IMR-90 (cell line): ENCODE data around the gene CCDC136. TPM values are rescaled to one million over a fixed set of nuclear protein-coding genes. Genes with fewer than 3 reads are reported as not detected.

Experiments
- ATAC-seq: fragments of 200-7000 bp; cut with Tn5 transposase; 2 replicates; pipeline ENCODE4 v1.9.1; 2020; ENCODE audit warnings: low read depth, mild to moderate bottlenecking, moderate library complexity
- BruUV-seq: library from RNA; stranded (reverse); fragments of 400-500 nt; replicated peaks from 2 replicates; lab custom pipeline; 2021; lab: Mats Ljungman, UMichigan
- CTCF ChIA-PET: fragments of 300-600 bp; formaldehyde crosslinking; extraction: SDS; loops from one replicate; lab custom pipeline; 2021; ENCODE audit warnings: antibody characterized with exemption; lab: Yijun Ruan, JAX
- POLR2A ChIA-PET: fragments of 300-600 bp; sonication (Branson Sonifier 250); formaldehyde crosslinking; loops from one replicate; lab custom pipeline; 2022; ENCODE audit warnings: antibody characterized with exemption; ENCODE audit not compliant: unreplicated experiment; lab: Charles Lee
- DNase-seq: peaks from one replicate; pipeline ENCODE4 v3.0.0; 2013
- H2AFZ ChIP-seq: replicated peaks from 2 replicates; pipeline ENCODE3; 2013; ENCODE audit warnings: low read length, mild to moderate bottlenecking; ENCODE audit not compliant: poor library complexity
- H2AK5ac ChIP-seq: 2 replicates; pipeline ENCODE4 v1.6.1; 2013; ENCODE audit warnings: low read depth, low read length, inconsistent platforms
- H2AK9ac ChIP-seq: replicated peaks from 2 replicates; pipeline ENCODE3; 2013; ENCODE audit warnings: mild to moderate bottlenecking, low read depth, low read length, moderate library complexity; ENCODE audit not compliant: poor library complexity
- H2BK120ac ChIP-seq: 2 replicates; pipeline ENCODE4 v1.6.1; 2013; ENCODE audit warnings: low read depth, low read length, inconsistent platforms
- H2BK15ac ChIP-seq: 3 replicates; pipeline ENCODE4 v1.6.1; 2013; ENCODE audit warnings: low read depth, low read length, inconsistent platforms
- H2BK20ac ChIP-seq: 2 replicates; pipeline ENCODE4 v1.6.1; 2013; ENCODE audit warnings: low read depth, mild to moderate bottlenecking, inconsistent platforms, low read length, moderate library complexity
- H2BK5ac ChIP-seq: 2 replicates; pipeline ENCODE4 v1.6.1; 2013; ENCODE audit warnings: mild to moderate bottlenecking, low read depth, low read length, inconsistent platforms; ENCODE audit not compliant: poor library complexity, severe bottlenecking
- H3K14ac ChIP-seq: replicated peaks from 2 replicates; pipeline ENCODE4 v1.6.1; 2013; ENCODE audit warnings: low read depth, low read length, inconsistent platforms
- H3K18ac ChIP-seq: 2 replicates; pipeline ENCODE4 v1.6.1; 2013; ENCODE audit warnings: low read depth, low read length, control low read depth
- H3K23ac ChIP-seq: 2 replicates; pipeline ENCODE4 v1.6.1; 2013; ENCODE audit warnings: low read depth, low read length, inconsistent platforms
- H3K27ac ChIP-seq: 2 replicates; pipeline ENCODE4 v1.5.1; 2013; ENCODE audit warnings: mild to moderate bottlenecking, control low read depth, low read length; ENCODE audit not compliant: insufficient read depth
- H3K27me3 ChIP-seq: 2 replicates; pipeline ENCODE4 v1.6.1; 2013; ENCODE audit warnings: low read length; ENCODE audit not compliant: control insufficient read depth, insufficient read depth
- H3K36me3 ChIP-seq: 2 replicates; pipeline ENCODE4 v1.6.1; 2013; ENCODE audit warnings: low read length, mixed read lengths; ENCODE audit not compliant: control insufficient read depth, insufficient read depth
- H3K4ac ChIP-seq: 2 replicates; pipeline ENCODE4 v1.6.1; 2013; ENCODE audit warnings: low read depth, low read length, inconsistent platforms
- H3K4me1 ChIP-seq: 2 replicates; pipeline ENCODE4 v1.6.1; 2013; ENCODE audit warnings: low read length, mixed read lengths; ENCODE audit not compliant: control insufficient read depth, insufficient read depth
- H3K4me2 ChIP-seq: 2 replicates; pipeline ENCODE4 v1.6.1; 2013; ENCODE audit warnings: low read depth, mild to moderate bottlenecking, control low read depth, low read length, moderate library complexity
- H3K4me3 ChIP-seq: 2 replicates; pipeline ENCODE4 v1.5.1; 2013; ENCODE audit warnings: low read depth, mild to moderate bottlenecking, control low read depth, low read length, moderate library complexity; ENCODE audit not compliant: insufficient read depth
- H3K56ac ChIP-seq: 2 replicates; pipeline ENCODE4 v1.6.1; 2013; ENCODE audit warnings: low read length, inconsistent platforms; ENCODE audit not compliant: insufficient read depth; ENCODE audit errors: extremely low read depth
- H3K79me1 ChIP-seq, 2 experiments: 2 replicates each; pipeline ENCODE4 v1.6.1; 2013; ENCODE audit warnings: low read length in 2 of 2, inconsistent platforms in 1 of 2, low read depth in 1 of 2
- H3K9ac ChIP-seq: 2 replicates; pipeline ENCODE4 v1.6.1; 2013; ENCODE audit warnings: low read depth, low read length, control low read depth
- H3K9me1 ChIP-seq: 2 replicates; pipeline ENCODE4 v1.6.1; 2013; ENCODE audit warnings: low read length, inconsistent platforms; ENCODE audit not compliant: insufficient read depth
- H3K9me3 ChIP-seq: 2 replicates; pipeline ENCODE4 v1.6.1; 2013; ENCODE audit warnings: low read length; ENCODE audit not compliant: control insufficient read depth, insufficient read depth
- H4K20me1 ChIP-seq: 2 replicates; pipeline ENCODE4 v1.6.1; 2013; ENCODE audit warnings: low read length, inconsistent platforms; ENCODE audit not compliant: insufficient read depth
- H4K5ac ChIP-seq: 2 replicates; pipeline ENCODE4 v1.6.1; 2013; ENCODE audit warnings: mild to moderate bottlenecking, low read depth, low read length, control low read depth
- H4K8ac ChIP-seq, 2 experiments: 2 replicates each; pipeline ENCODE4 v1.6.1; 2013; ENCODE audit warnings: low read depth in 2 of 2, low read length in 2 of 2, control low read depth in 1 of 2, inconsistent platforms in 1 of 2
- H4K91ac ChIP-seq: 2 replicates; pipeline ENCODE4 v1.6.1; 2013; ENCODE audit warnings: low read depth, low read length, inconsistent platforms; ENCODE audit not compliant: insufficient read depth
- BHLHE40 ChIP-seq: fragments of 150-350 bp; IDR thresholded peaks from 2 replicates; pipeline ENCODE4 v1.6.1; 2016; ENCODE audit warnings: mild to moderate bottlenecking, low read depth, low read length
- CEBPB ChIP-seq: IDR thresholded peaks from 2 replicates; pipeline ENCODE4 v1.6.1; 2012; ENCODE audit warnings: low read depth, low read length, improper control_type of control experiment
- CHD1 ChIP-seq: IDR thresholded peaks from 2 replicates; pipeline ENCODE4 v1.6.1; 2012; ENCODE audit warnings: low read depth, low read length, improper control_type of control experiment
- FOS ChIP-seq: fragments of 150-350 bp; IDR thresholded peaks from 2 replicates; pipeline ENCODE4 v1.6.1; 2016; ENCODE audit warnings: low read depth, low read length
- MAFK ChIP-seq: IDR thresholded peaks from 2 replicates; pipeline ENCODE4 v1.6.1; 2012; ENCODE audit warnings: low read depth, low read length, improper control_type of control experiment
- MAZ ChIP-seq: IDR thresholded peaks from 2 replicates; pipeline ENCODE4 v1.6.1; 2012; ENCODE audit warnings: low read depth, mild to moderate bottlenecking, low read length, improper control_type of control experiment, moderate library complexity, borderline replicate concordance
- MXI1 ChIP-seq: IDR thresholded peaks from 2 replicates; pipeline ENCODE4 v1.6.1; 2012; ENCODE audit warnings: low read depth, mild to moderate bottlenecking, low read length, moderate library complexity, borderline replicate concordance
- NFE2L2 ChIP-seq: fragments of 150-350 bp; IDR thresholded peaks from 2 replicates; pipeline ENCODE4 v1.6.1; 2016; ENCODE audit warnings: low read depth, mild to moderate bottlenecking, low read length
- POLR2A ChIP-seq: IDR thresholded peaks from 2 replicates; pipeline ENCODE4 v1.6.1; 2012; ENCODE audit warnings: mild to moderate bottlenecking, low read depth, low read length
- RAD21 ChIP-seq: IDR thresholded peaks from 2 replicates; pipeline ENCODE4 v1.6.1; 2012; ENCODE audit warnings: low read length, improper control_type of control experiment
- RCOR1 ChIP-seq: IDR thresholded peaks from 2 replicates; pipeline ENCODE4 v1.6.1; 2012; ENCODE audit warnings: mild to moderate bottlenecking, low read length, improper control_type of control experiment; ENCODE audit not compliant: insufficient replicate concordance
- RFX5 ChIP-seq: IDR thresholded peaks from 2 replicates; pipeline ENCODE4 v1.8.0; 2012; ENCODE audit warnings: low read depth, mild to moderate bottlenecking, low read length, moderate library complexity
- SMC3 ChIP-seq: fragments of 150-350 bp; IDR thresholded peaks from 2 replicates; pipeline ENCODE4 v1.6.1; 2016; ENCODE audit warnings: low read depth, mild to moderate bottlenecking, antibody characterized with exemption, low read length, moderate library complexity
- WGBS, 2 experiments: methylation state at CpG; one replicate each; pipeline versions ENCODE4 v1.1.5 to v1.1.7; 2013; ENCODE audit warnings: missing lambda C conversion rate in 2 of 2; ENCODE audit not compliant: insufficient read length in 1 of 2; ENCODE audit errors: extremely low coverage in 2 of 2; 5-methylcytosine and 5-hydroxymethylcytosine counted together
- dilution Hi-C: fragments of 300-500 bp; cut with HindIII; formaldehyde crosslinking; loops from one replicate; pipeline ENCODE4 v1.14.3; 2018; ENCODE audit warnings: low sequenced_read_pairs; ENCODE audit not compliant: unreplicated experiment
- in situ Hi-C: fragments of 300-500 bp; cut with MboI; formaldehyde crosslinking; loops from 3 replicates; pipeline ENCODE4 v1.14.3; 2019; ENCODE audit warnings: low sequenced_read_pairs, inconsistent platforms, mixed read lengths
- intact Hi-C: fragments of 100-400 bp; cut with micrococcal nuclease; formaldehyde crosslinking; loops from 2 replicates; pipeline ENCODE4 v1.10.0; 2022
- polyA plus RNA-seq, 3 experiments: library from polyadenylated mRNA; depleted of rRNA; stranded (reverse); fragments of >200 nt; gene quantifications; 2 replicates each; pipeline ENCODE4 v1.2.3, GENCODE V29; 2012; ENCODE audit warnings: low replicate concordance in 1 of 3
- total RNA-seq: library from RNA; depleted of rRNA; stranded (reverse); fragments of >200 nt; gene quantifications from 2 replicates; pipeline ENCODE4 v1.2.3, GENCODE V29; 2012
- TF ChIP-seq, protein P1 (sequence below): fragments of 150-350 bp; IDR thresholded peaks from 2 replicates; pipeline ENCODE4 v1.6.1; 2016; ENCODE audit warnings: low read depth, mild to moderate bottlenecking, low read length, moderate library complexity, borderline replicate concordance
- TF ChIP-seq, protein P2 (sequence below): fragments of 150-350 bp; IDR thresholded peaks from 2 replicates; pipeline ENCODE4 v1.6.1; 2017; ENCODE audit warnings: mild to moderate bottlenecking, antibody characterized with exemption, low read length, low read depth
- TF ChIP-seq, protein P3 (sequence below): conservative IDR thresholded peaks from 2 replicates; pipeline ENCODE4 v1.5.1; 2012; ENCODE audit warnings: mild to moderate bottlenecking, low read depth, low read length, improper control_type of control experiment

Gene CCDC136
- total and polyA plus RNA-seq, 2 of the 4 experiments (the other 2 are of a cell fraction), result 7.7 to 18.0 TPM

DNA sequence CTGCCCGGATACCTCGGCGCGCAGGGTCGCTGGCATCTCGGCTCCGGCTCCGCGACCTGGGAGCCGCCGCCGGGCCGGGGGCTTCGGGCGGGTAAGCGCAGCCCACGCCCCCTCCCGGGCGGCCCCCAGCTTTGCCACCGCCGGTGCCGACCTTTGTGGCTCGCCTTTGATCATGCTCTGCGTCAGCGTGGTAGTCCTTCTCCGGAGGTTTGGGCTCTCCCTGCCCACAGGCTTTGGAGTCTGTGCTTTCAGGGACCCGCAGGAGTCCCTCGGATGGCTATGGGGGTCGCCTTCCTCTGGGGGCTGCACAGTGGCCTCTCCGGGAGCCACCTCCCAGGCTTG is 78.1 kb downstream of the CCDC136 start:
- Histone ChIP-seq H3K27ac (no peak overlapping the region), H3K18ac (no peak overlapping the region), H3K4me2 (no peak overlapping the region), H3K36me3 (peaks cover 16% of the 10 kb centered on the region), H2AK9ac (no peak overlapping the region), H4K20me1 (peaks cover 22% of the 10 kb centered on the region), H3K4me3 (no peak overlapping the region), H3K23ac (no peak overlapping the region), H2BK120ac (no peak overlapping the region), H3K14ac (no peak overlapping the region), H4K5ac (no peak overlapping the region), H3K9me1 (no peaks in the 10 kb centered on the region), H4K8ac (no peak overlapping the region), H3K4me1 (no peaks in the 10 kb centered on the region), H3K9me3 (no peaks in the 10 kb centered on the region), H2AK5ac (no peak overlapping the region), H2BK20ac (no peak overlapping the region), H3K4ac (no peak overlapping the region), H2AFZ (no peak overlapping the region), H3K9ac (no peak overlapping the region), H2BK15ac (no peak overlapping the region), H2BK5ac (no peak overlapping the region), H3K27me3 (peaks cover 27% of the 10 kb centered on the region), H4K91ac (no peak overlapping the region), H3K56ac (no peak overlapping the region), H3K79me1 (no peaks in the 10 kb centered on the region)
- POLR2A ChIA-PET, result no interaction called here
- BruUV-seq, result no TSS peak
- 18% methylated on average over 16 of the region's 30 CpGs; no CpG with 5 or more reads in 1 of the 2 experiments for WGBS, 2 experiments
- ATAC-seq (no peak; the same call in 1 of the 2 replicates), DNase-seq (no peak)
- CTCF ChIA-PET, result no interaction called here
- dilution Hi-C loops, result no loop called here
- intact Hi-C loops, result no loop called here
- TF ChIP-seq CHD1 (no peak), MAZ (no peak), BHLHE40 (no peak), CEBPB (no peak), NFE2L2 (no peak), RAD21 (no peak), MAFK (no peak), FOS (no peak), RFX5 (no peak), SMC3 (no peak), POLR2A (no peak), MXI1 (no peak), RCOR1 (no peak)
- TF ChIP-seq, protein P1, sequence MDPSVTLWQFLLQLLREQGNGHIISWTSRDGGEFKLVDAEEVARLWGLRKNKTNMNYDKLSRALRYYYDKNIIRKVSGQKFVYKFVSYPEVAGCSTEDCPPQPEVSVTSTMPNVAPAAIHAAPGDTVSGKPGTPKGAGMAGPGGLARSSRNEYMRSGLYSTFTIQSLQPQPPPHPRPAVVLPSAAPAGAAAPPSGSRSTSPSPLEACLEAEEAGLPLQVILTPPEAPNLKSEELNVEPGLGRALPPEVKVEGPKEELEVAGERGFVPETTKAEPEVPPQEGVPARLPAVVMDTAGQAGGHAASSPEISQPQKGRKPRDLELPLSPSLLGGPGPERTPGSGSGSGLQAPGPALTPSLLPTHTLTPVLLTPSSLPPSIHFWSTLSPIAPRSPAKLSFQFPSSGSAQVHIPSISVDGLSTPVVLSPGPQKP, result no peak
- TF ChIP-seq, protein P2, sequence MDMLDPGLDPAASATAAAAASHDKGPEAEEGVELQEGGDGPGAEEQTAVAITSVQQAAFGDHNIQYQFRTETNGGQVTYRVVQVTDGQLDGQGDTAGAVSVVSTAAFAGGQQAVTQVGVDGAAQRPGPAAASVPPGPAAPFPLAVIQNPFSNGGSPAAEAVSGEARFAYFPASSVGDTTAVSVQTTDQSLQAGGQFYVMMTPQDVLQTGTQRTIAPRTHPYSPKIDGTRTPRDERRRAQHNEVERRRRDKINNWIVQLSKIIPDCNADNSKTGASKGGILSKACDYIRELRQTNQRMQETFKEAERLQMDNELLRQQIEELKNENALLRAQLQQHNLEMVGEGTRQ, result no peak
- TF ChIP-seq, protein P3, sequence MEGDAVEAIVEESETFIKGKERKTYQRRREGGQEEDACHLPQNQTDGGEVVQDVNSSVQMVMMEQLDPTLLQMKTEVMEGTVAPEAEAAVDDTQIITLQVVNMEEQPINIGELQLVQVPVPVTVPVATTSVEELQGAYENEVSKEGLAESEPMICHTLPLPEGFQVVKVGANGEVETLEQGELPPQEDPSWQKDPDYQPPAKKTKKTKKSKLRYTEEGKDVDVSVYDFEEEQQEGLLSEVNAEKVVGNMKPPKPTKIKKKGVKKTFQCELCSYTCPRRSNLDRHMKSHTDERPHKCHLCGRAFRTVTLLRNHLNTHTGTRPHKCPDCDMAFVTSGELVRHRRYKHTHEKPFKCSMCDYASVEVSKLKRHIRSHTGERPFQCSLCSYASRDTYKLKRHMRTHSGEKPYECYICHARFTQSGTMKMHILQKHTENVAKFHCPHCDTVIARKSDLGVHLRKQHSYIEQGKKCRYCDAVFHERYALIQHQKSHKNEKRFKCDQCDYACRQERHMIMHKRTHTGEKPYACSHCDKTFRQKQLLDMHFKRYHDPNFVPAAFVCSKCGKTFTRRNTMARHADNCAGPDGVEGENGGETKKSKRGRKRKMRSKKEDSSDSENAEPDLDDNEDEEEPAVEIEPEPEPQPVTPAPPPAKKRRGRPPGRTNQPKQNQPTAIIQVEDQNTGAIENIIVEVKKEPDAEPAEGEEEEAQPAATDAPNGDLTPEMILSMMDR, result no peak
- in situ Hi-C loops, result no loop called here
